Measurements from ENCODE around the gene ABL2. TPM values are rescaled to one million over a fixed set of nuclear protein-coding genes. Genes with fewer than 3 reads are reported as not detected.
A peak's percentile ranks its signal among the peaks of the same experiment; 100 is the strongest.

ABL2 gene
- total RNA-seq, 3 donors from 2014 or later: 14.8 to 22.2 (median 18.6) TPM

DNA sequence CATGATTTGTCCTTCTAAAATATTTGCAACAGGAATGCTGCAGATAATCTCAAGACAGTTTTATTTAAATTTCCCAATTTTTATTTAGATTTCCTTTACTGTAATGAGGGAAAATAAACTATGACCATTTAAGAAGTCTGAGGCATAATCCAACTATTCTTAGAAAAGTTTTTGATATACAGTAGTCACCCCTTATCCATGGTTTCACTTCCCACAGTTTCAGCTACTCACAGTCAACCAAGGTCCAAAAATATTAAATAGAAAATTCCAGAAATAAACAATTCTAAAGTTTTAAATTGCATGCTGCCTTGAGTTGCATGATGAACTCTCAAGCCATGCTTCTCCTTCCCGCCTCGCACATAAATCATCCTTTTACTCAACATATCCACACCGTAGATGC, 114.3 kb downstream of the ABL2 start:
- TF ChIP-seq, protein P1, sequence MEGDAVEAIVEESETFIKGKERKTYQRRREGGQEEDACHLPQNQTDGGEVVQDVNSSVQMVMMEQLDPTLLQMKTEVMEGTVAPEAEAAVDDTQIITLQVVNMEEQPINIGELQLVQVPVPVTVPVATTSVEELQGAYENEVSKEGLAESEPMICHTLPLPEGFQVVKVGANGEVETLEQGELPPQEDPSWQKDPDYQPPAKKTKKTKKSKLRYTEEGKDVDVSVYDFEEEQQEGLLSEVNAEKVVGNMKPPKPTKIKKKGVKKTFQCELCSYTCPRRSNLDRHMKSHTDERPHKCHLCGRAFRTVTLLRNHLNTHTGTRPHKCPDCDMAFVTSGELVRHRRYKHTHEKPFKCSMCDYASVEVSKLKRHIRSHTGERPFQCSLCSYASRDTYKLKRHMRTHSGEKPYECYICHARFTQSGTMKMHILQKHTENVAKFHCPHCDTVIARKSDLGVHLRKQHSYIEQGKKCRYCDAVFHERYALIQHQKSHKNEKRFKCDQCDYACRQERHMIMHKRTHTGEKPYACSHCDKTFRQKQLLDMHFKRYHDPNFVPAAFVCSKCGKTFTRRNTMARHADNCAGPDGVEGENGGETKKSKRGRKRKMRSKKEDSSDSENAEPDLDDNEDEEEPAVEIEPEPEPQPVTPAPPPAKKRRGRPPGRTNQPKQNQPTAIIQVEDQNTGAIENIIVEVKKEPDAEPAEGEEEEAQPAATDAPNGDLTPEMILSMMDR (IDR thresholded peaks at IDR 0.05): no peak
- no peaks in the 10 kb centered on the region for H3K9me3 ChIP-seq
- H3K36me3 ChIP-seq (ENCODE audit: low read depth): peaks cover 5% of the 10 kb centered on the region
- intact Hi-C loops (cut with DNase I, micrococcal nuclease): no loop called here
- DNase-seq (no peak), ATAC-seq (no peak)
- no peak overlapping the region for H3K4me3 ChIP-seq
- H3K4me1 ChIP-seq (ENCODE audit: low read depth): peaks cover 7% of the 10 kb centered on the region

DNA sequence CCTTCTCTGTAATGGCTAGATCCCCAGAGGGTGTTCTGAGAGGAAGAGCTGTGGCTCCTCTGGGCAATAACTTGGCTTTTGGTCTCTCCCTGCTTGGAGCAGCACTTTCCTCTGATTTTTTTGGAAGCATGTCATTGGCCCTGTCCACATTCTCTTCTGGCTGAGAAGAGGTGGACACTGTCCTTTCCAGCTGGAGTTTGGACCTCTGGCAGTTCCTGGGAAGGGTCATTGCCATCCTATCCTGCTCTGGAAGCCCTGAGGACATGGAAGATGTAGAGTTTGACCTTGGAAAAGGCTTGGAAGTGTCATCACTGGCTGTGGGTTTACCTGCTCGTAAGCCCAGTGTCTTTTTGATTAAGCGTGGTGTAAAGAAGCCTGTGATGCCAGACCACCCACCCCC, 120.8 kb downstream of the ABL2 start:
- H3K4me3 ChIP-seq: no peak overlapping the region
- no peak for DNase-seq
- no peaks in the 10 kb centered on the region for H3K4me1 ChIP-seq (ENCODE audit: low read depth)
- TF ChIP-seq, protein P1 (IDR thresholded peaks at IDR 0.05): no peak
- peaks cover 5% of the 10 kb centered on the region for H3K36me3 ChIP-seq (ENCODE audit: low read depth)
- no peak for ATAC-seq
- H3K9me3 ChIP-seq: no peaks in the 10 kb centered on the region
- intact Hi-C loops (cut with DNase I, micrococcal nuclease): no loop called here

DNA sequence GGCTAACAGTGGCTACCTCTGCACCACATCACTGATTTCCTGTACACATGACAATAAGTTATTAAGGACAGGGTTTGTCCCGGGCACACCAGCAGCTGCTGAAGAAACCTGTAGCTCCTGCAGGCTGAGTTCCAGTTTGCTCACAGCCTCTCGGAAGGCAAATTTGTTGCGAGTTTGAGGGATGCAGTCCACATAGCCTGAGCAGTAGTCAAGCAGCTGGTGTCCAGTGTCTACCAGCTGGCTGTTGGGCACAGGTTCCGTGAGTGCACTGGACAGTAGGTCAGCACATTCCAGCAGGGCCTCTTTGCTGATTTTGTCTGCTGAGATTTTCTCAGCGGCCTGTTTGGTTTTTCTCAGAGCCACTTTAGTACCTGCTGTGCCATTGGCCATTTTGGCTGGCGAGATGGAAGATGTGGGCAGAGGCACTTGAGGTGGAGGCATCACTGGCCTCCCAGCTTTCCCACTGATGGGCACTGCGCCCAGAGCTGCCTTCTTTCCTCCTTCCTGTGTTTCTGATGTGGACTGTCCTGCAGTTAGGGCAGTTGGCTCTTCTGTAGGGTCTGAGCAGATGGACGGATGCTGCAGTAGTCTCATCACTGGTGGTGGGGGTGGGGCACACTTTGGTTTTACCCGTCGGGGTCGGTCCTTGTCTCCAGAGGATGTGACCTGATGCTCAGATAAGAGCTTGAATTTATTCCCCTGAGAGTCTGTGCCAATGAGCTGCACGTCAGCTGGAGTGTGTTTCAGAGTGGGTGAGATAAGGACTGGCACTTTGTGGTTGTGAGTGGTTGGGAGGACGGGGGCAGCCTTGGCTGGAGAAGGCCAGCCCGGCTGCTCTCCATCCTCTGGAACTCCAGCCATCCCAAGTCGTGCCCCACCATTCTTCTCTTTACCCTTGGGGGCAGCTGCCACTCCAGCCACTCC, 121.5 kb downstream of the ABL2 start:
- intact Hi-C loops (cut with DNase I, micrococcal nuclease): no loop called here
- TF ChIP-seq, protein P1 (IDR thresholded peaks at IDR 0.05): no peak
- Histone ChIP-seq H3K9me3 (no peaks in the 10 kb centered on the region), H3K4me3 (no peak overlapping the region), H3K4me1 (ENCODE audit: low read depth) (no peaks in the 10 kb centered on the region), H3K36me3 (ENCODE audit: low read depth) (peaks cover 5% of the 10 kb centered on the region)
- ATAC-seq (no peak), DNase-seq (no peak)

DNA sequence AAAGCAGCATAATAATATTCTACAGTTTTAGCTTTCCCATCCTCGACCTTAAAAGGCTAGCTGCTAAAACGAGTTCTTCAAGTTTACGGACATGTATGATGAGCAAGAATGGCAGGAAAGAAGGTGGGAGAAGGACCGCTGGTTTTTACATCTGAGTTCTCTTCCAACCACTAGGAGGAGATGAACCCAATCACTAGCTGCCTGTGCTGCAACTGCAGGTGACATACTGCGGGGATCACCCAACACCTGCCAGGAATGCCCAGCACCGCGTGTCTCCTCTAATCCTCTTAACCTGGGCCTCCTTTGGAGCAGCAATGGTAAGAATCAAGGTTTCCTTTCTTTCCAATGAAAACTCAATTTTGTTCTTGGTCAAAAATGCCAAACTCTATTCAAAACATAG, 124.1 kb downstream of the ABL2 start:
- DNase-seq (peak in 1 of 3 donors; percentile 15), ATAC-seq (peak; percentile 65)
- no peaks in the 10 kb centered on the region for H3K9me3 ChIP-seq
- no peaks in the 10 kb centered on the region for H3K36me3 ChIP-seq (ENCODE audit: low read depth)
- no peak overlapping the region for H3K4me3 ChIP-seq
- H3K4me1 ChIP-seq (ENCODE audit: low read depth): no peaks in the 10 kb centered on the region
- intact Hi-C loops (cut with DNase I, micrococcal nuclease): no loop called here
- TF ChIP-seq, protein P1 (IDR thresholded peaks at IDR 0.05): no peak

DNA sequence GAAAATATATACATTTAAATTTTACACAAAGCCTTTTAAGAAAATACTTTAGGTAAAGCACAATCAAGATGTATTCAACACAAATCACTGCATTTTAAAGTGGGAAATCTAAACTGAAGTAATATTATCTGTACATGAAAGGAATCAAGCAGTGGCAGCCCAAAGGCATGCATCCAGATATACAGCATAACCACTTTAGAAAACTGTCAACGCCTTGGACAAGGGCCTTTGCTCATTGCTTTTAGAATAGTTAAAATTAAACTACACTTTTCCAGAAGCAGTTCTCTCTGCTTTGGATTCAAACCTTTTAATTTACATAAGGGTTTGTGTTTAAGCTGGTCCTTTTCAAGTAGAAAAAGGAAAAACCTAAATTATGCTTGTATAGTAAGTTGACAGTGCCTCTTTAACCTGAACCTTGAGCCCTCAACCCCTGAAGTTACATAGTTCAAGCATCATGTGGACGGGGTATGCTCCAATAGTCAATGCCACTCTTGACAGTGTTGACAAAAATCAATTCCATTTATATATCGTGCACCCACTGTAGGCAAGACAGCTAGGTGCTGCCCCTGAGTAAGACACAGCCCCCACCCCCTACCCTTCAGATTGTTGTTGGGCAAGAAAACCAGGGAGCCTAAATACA, 124.7 kb downstream of the ABL2 start:
- DNase-seq (no peak), ATAC-seq (no peak)
- no peaks in the 10 kb centered on the region for H3K4me1 ChIP-seq (ENCODE audit: low read depth)
- intact Hi-C loops (cut with DNase I, micrococcal nuclease): no loop called here
- no peaks in the 10 kb centered on the region for H3K9me3 ChIP-seq
- no peak overlapping the region for H3K4me3 ChIP-seq
- H3K36me3 ChIP-seq (ENCODE audit: low read depth): no peaks in the 10 kb centered on the region
- TF ChIP-seq, protein P1 (IDR thresholded peaks at IDR 0.05): no peak
